Transverse colon (tissue), 4 donors: ENCODE data around the gene LRCOL1. TPM values are rescaled to one million over a fixed set of nuclear protein-coding genes. Genes with fewer than 3 reads are reported as not detected.

Experiments used
- DNase-seq: peaks from one replicate; pipeline ENCODE4 v3.0.0-alpha.2; 2019
- H3K27ac ChIP-seq, 4 donors: fragments of 200-600 bp; sonication (generic); 2 replicates each; pipeline ENCODE4 v1.5.1; 2016 to 2018; ENCODE audit warnings: inconsistent platforms in 4 of 4
- H3K27me3 ChIP-seq: fragments of 200-600 bp; sonication (generic); 2 replicates; pipeline ENCODE4 v1.5.1; 2017; ENCODE audit warnings: inconsistent platforms
- H3K36me3 ChIP-seq, 4 donors: fragments of 200-600 bp; sonication (generic); 2 replicates each; pipeline ENCODE4 v1.5.1; 2017 to 2019; ENCODE audit warnings: inconsistent platforms in 4 of 4
- H3K4me1 ChIP-seq, 4 donors: fragments of 200-600 bp; sonication (generic); 2 replicates each; pipeline ENCODE4 v1.5.1; 2017 to 2020; ENCODE audit warnings: inconsistent platforms in 4 of 4
- H3K4me3 ChIP-seq, 4 donors: fragments of 200-600 bp; sonication (generic); 1 replicate in 1 of 4; 2 replicates in 3 of 4; pipeline versions ENCODE4 v1.5.1 to v1.6.1; 2017 to 2019; ENCODE audit warnings: inconsistent platforms in 4 of 4
- H3K9me3 ChIP-seq, 2 donors: fragments of 200-600 bp; sonication (generic); 2 replicates each; pipeline ENCODE4 v1.5.1; 2017 to 2019; ENCODE audit warnings: inconsistent platforms in 2 of 2
- CTCF ChIP-seq, 5 experiments: fragments of 200-600 bp in 3 of 5; fragments of 450-650 bp in 2 of 5; sonication (generic) in 3 of 5; IDR thresholded peaks; 1 replicate in 2 of 5; 2 replicates in 3 of 5; pipeline ENCODE4 v1.5.1; 2016 to 2017; ENCODE audit warnings: antibody characterized with exemption in 5 of 5, inconsistent platforms in 3 of 5, mild to moderate bottlenecking in 2 of 5, moderate library complexity in 1 of 5
- EP300 ChIP-seq: sonication (generic); formaldehyde crosslinking; IDR thresholded peaks from one replicate; pipeline ENCODE4 v1.6.1; 2017; ENCODE audit warnings: antibody characterized with exemption, low read depth
- POLR2A ChIP-seq: fragments of 450-650 bp; IDR thresholded peaks from one replicate; pipeline ENCODE4 v1.6.1; 2016; ENCODE audit warnings: antibody characterized with exemption, mild to moderate bottlenecking, moderate library complexity
- POLR2AphosphoS5 ChIP-seq, 3 donors: sonication (generic); formaldehyde crosslinking; IDR thresholded peaks; one replicate each; pipeline ENCODE4 v1.6.1; 2016; ENCODE audit warnings: antibody characterized with exemption in 3 of 3
- WGBS, 2 donors: methylation state at CpG; one replicate each; pipeline ENCODE4 v1.1.5; 2018; ENCODE audit warnings: low coverage in 1 of 2; 5-methylcytosine and 5-hydroxymethylcytosine counted together
- in situ Hi-C, 4 donors: fragments of 200-750 bp; cut with MboI; loops; one replicate each; pipeline versions ENCODE4 v1.15.0 to v1.15.1; 2017; ENCODE audit warnings: low sequenced_read_pairs in 3 of 4, low pct_ligation_motif_present in 1 of 4, low pct_unique_long_range_greater_than_20kb in 1 of 4
- intact Hi-C: fragments of 100-400 bp; cut with DNase I; formaldehyde crosslinking; loops from one replicate; pipeline ENCODE4 v1.15.1; 2023; ENCODE audit warnings: low total_unique reads
- total RNA-seq, 4 donors: library from RNA; depleted of rRNA; stranded (reverse); fragments of >200 nt; gene quantifications; one replicate each; pipeline ENCODE4 v1.1.0, GENCODE V29; 2016

Gene LRCOL1
- total RNA-seq, 4 donors from 2014 or later = not detected

- Histone ChIP-seq H3K36me3 (no peaks in the 10 kb centered on the region), H3K4me3 (no peak overlapping the region), H3K9me3 (peaks cover under 1 to 5% of the 10 kb centered on the region in 2 donors), H3K27ac (no peak overlapping the region), H3K27me3 (peaks cover 72% of the 10 kb centered on the region), H3K4me1 (peaks cover 0 to 9% (median 0%) of the 10 kb centered on the region in 4 donors)
- no peak for DNase-seq
- WGBS, 2 donors = 92% methylated on average over 10 of the region's 10 CpGs; no CpG with 5 or more reads in 1 of the 2 donors
- no peak for TF ChIP-seq POLR2A
- TF ChIP-seq EP300 = no peak
- in situ Hi-C loops = loop anchor here (10.0 to 25.0 kb wide), 2 partner anchors 187 to 199 kb away; no protein-coding TSS in a partner anchor
- intact Hi-C loops = no loop called here
Observed at GRCh38 chr12:132611620-132612019, 1.2 kb upstream of the LRCOL1 start.

GRCh38 chr12:132610866-132611602, 652 bp upstream of the LRCOL1 start:
- Histone ChIP-seq H3K27ac (no peak overlapping the region), H3K4me3 (no peak overlapping the region), H3K9me3 (no peaks in the 10 kb centered on the region), H3K36me3 (no peaks in the 10 kb centered on the region), H3K27me3 (peaks cover 71% of the 10 kb centered on the region), H3K4me1 (peaks cover 0 to 9% (median 0%) of the 10 kb centered on the region in 4 donors)
- no peak for TF ChIP-seq POLR2AphosphoS5 (IDR thresholded peaks at IDR 0.05)
- no peak for TF ChIP-seq POLR2A
- no peak for TF ChIP-seq CTCF (IDR thresholded peaks at IDR 0.05)
- TF ChIP-seq EP300 = no peak
- 87% methylated on average over 33 of the region's 33 CpGs; no CpG with 5 or more reads in 1 of the 2 donors for WGBS, 2 donors
- in situ Hi-C loops (loop anchor here (10.0 to 25.0 kb wide), 2 partner anchors 186 to 199 kb away; no protein-coding TSS in a partner anchor), intact Hi-C loops (no loop called here)
- no peak for DNase-seq

DNA sequence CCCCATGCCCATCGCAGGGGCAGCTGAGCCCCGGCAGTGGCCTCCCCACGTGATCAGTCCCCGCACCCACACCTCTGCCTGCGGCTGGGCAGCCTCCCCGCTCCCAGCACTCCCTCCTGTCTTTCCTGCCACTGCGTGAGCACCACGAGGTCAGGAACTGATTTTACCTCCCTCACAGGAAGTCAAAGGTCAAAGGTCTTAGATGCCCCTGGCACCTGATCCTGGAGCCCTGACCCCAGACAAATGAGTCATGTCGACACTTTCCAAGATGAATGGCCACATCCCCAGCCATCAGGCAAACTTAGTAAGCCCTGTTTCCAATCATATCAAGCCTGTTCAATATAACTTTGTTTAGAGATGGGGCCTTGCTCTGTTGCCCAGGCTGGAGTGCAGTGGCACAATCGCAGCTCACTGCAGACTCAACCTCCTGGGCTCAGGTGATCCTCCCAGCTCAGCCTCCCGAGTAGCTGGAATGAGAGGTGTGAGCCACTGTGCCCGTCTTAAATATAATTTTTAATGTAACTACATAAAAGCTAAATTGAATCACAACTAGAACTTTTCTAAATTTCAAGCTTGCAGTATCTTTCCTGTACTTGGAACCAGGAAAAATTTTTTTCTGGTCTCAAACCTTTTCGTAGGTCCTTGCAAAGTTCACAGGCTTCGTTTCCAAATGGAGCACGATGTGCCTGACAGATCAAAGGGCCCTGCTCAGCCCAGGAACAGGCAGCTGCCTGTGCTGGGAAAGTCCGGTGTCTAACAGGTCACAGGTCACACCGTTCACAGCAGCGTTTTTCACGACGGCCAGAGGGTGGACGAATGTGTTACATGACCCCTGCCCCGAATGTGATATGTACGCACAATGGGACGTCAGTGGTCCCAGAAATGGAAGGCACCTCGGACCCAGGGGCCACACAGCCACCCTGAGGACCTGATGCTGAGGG, 1.9 kb downstream of the LRCOL1 start:
- in situ Hi-C loops = loop anchor here in 3 of 4 donors (25.0 kb wide), 1 partner anchor 196 kb away; no protein-coding TSS in a partner anchor

DNA sequence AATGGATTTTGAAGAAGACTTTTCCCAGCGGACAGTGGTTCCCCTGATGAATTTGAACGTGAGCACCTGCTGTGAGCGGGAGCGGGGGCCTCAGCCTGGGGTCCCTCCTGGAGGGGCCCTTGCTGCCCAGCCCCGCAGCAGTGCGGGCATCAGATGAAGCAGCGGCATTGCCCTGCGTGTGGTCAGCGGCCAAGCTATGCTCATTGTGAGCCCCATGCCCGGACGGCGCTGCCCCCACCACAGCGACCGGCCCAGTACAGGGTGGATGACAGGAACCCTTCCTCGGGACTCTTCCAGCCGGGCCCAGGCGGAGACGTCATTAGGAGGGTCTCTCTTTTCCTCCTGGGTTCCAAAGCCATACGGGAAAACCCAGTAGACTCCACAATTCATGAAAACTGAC, 3.5 kb downstream of the LRCOL1 start:
- Histone ChIP-seq H3K4me3 (no peak overlapping the region), H3K4me1 (peaks cover 0 to 28% (median 19%) of the 10 kb centered on the region in 4 donors), H3K9me3 (no peaks in the 10 kb centered on the region), H3K27me3 (peaks cover 83% of the 10 kb centered on the region), H3K27ac (no peak overlapping the region), H3K36me3 (no peaks in the 10 kb centered on the region)
- 90% methylated on average over 18 of the region's 19 CpGs; no CpG with 5 or more reads in 1 of the 2 donors for WGBS, 2 donors
- TF ChIP-seq POLR2AphosphoS5 (IDR thresholded peaks at IDR 0.05) (no peak), EP300 (no peak), POLR2A (no peak), CTCF (IDR thresholded peaks at IDR 0.05) (no peak)
- intact Hi-C loops = no loop called here
- in situ Hi-C loops = loop anchor here in 3 of 4 donors (25.0 kb wide), 1 partner anchor 195 kb away; no protein-coding TSS in a partner anchor
- DNase-seq = no peak

More for the DNA sequence above, 1.9 kb downstream of the LRCOL1 start:
- Histone ChIP-seq H3K4me1 (peaks cover 0 to 14% (median 6%) of the 10 kb centered on the region in 4 donors), H3K36me3 (no peaks in the 10 kb centered on the region), H3K9me3 (no peaks in the 10 kb centered on the region), H3K27me3 (peaks cover 79% of the 10 kb centered on the region), H3K4me3 (no peak overlapping the region), H3K27ac (no peak overlapping the region)
- DNase-seq = no peak
- 50% methylated on average over 25 of the region's 25 CpGs; no CpG with 5 or more reads in 1 of the 2 donors for WGBS, 2 donors
- intact Hi-C loops = no loop called here
- TF ChIP-seq POLR2A (no peak), EP300 (no peak), CTCF (IDR thresholded peaks at IDR 0.05) (no peak), POLR2AphosphoS5 (IDR thresholded peaks at IDR 0.05) (no peak)
